ENCODE measurements around the gene IGFALS.

Gene IGFALS

DNA sequence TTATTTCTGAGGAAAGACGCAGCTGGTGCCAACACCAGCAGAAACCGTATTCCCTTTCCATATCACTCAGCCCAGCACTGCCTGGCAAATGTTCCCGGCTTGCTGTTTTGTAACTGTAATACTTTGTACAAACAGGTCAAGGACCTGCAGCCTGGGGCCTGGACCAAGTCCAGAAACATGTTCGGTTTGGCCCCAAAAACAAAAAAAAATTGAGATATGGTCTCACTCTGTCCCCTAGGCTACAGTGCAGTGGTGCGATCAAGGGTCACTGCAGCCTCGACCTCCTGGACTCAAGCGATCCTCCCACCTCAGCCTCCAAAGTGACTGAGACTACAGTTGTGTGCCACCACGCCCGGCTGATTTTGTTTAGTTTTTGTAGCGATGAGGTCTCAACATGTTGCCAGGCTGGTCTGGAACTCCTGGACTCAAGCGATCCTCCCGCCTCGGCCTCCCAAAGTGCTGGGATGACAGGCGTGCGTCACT, 31.9 kb upstream of the IGFALS start:
- DNase-seq (ENCODE audit: insufficient read length) (no peak), FAIRE-seq (no peak)
- TF ChIP-seq TAF1 (IDR thresholded peaks at IDR 0.05; ENCODE audit: borderline replicate concordance, low read depth, low read length) (no peak), POLR2A (IDR thresholded peaks at IDR 0.05; ENCODE audit: low read depth, low read length) (no peak), POLR2AphosphoS5 (IDR thresholded peaks at IDR 0.05; ENCODE audit: low read depth, low read length) (no peak)

DNA sequence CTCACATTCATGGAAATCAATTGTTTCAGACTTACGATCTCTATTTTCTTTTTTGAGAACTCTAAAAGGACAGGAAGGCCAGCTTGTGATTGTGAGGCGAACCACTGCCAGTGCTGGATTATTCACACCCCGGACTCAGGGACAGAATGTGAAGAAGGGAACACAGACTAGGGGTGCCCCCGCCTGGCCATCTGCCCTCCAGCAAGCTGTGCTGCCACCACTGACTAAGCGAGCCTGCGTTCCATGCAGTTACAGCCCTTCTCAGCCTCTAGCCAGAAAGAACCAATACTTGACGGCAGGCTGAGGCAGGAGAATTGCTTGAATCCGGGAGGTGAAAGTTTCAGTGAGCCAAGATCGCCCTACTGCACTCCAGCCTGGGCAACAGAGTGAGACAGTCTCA, 30.3 kb upstream of the IGFALS start:
- TF ChIP-seq POLR2AphosphoS5 (IDR thresholded peaks at IDR 0.05; ENCODE audit: low read depth, low read length) (no peak), TAF1 (IDR thresholded peaks at IDR 0.05; ENCODE audit: borderline replicate concordance, low read depth, low read length) (no peak), POLR2A (IDR thresholded peaks at IDR 0.05; ENCODE audit: low read depth, low read length) (no peak)
- FAIRE-seq (peak; percentile 17), DNase-seq (ENCODE audit: insufficient read length) (no peak)

DNA sequence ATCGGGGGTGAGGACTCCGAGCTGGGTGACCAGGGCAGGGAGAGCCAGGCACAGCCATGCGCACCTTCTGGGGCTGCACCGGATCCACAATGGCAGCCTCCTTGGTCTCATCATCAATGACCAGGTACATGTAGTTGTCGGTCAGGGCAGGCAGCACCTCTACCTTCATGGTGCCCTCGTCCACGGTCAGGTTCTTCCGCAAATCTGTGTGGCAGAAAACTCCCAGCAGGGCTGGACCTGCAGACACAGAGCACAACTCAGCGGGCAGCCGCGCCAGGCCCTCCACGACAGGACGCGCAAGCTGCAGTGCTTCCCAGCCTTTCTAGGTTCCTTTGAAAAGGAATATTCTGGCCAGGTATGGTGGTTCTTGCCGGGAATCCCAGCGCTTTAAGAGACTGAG, 29.3 kb upstream of the IGFALS start:
- TF ChIP-seq TAF1 (IDR thresholded peaks at IDR 0.05; ENCODE audit: borderline replicate concordance, low read depth, low read length) (no peak), POLR2AphosphoS5 (IDR thresholded peaks at IDR 0.05; ENCODE audit: low read depth, low read length) (no peak), POLR2A (IDR thresholded peaks at IDR 0.05; ENCODE audit: low read depth, low read length) (no peak)
- DNase-seq (ENCODE audit: insufficient read length) (no peak), FAIRE-seq (no peak)

GRCh38 chr16:1821861-1822611, 28.5 kb upstream of the IGFALS start:
- no peak for DNase-seq (ENCODE audit: insufficient read length)
- TF ChIP-seq POLR2A (IDR thresholded peaks at IDR 0.05; ENCODE audit: low read depth, low read length) (no peak), TAF1 (IDR thresholded peaks at IDR 0.05; ENCODE audit: borderline replicate concordance, low read depth, low read length) (no peak), POLR2AphosphoS5 (IDR thresholded peaks at IDR 0.05; ENCODE audit: low read depth, low read length) (no peak)
- no peak for FAIRE-seq

DNA sequence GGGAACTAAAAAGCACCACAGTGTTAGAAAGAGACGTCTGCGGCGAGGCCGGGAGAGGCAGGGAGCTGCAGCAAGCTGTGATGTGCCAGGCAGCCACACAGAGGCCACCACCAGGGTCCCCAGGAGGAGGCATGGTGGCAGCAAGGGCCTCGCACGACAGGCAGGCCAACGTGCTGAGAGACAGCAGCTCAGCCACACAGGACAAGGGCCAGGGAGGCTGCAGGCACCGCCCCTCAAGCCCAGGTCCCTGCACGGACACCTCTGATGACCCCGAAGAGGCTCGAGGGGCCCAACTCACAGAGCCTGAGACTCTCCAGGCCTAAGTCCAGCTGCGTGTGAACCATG, 27.4 kb upstream of the IGFALS start:
- FAIRE-seq, result no peak
- no peak for DNase-seq (ENCODE audit: insufficient read length)
- TF ChIP-seq POLR2A (IDR thresholded peaks at IDR 0.05; ENCODE audit: low read depth, low read length), result no peak
- TF ChIP-seq TAF1 (IDR thresholded peaks at IDR 0.05; ENCODE audit: borderline replicate concordance, low read depth, low read length), result no peak
- no peak for TF ChIP-seq POLR2AphosphoS5 (IDR thresholded peaks at IDR 0.05; ENCODE audit: low read depth, low read length)

- FAIRE-seq, result no peak
- no peak for DNase-seq (ENCODE audit: insufficient read length)
- TF ChIP-seq POLR2A (IDR thresholded peaks at IDR 0.05; ENCODE audit: low read depth, low read length) (no peak), TAF1 (IDR thresholded peaks at IDR 0.05; ENCODE audit: borderline replicate concordance, low read depth, low read length) (no peak), POLR2AphosphoS5 (IDR thresholded peaks at IDR 0.05; ENCODE audit: low read depth, low read length) (no peak)
Measured at GRCh38 chr16:1820096-1820945, 26.8 kb upstream of the IGFALS start.

- no peak for DNase-seq (ENCODE audit: insufficient read length)
- no peak for TF ChIP-seq POLR2A (IDR thresholded peaks at IDR 0.05; ENCODE audit: low read depth, low read length)
- TF ChIP-seq POLR2AphosphoS5 (IDR thresholded peaks at IDR 0.05; ENCODE audit: low read depth, low read length), result no peak
- no peak for TF ChIP-seq TAF1 (IDR thresholded peaks at IDR 0.05; ENCODE audit: borderline replicate concordance, low read depth, low read length)
- no peak for FAIRE-seq
Measured at GRCh38 chr16:1819611-1820010, 26.1 kb upstream of the IGFALS start.

DNA sequence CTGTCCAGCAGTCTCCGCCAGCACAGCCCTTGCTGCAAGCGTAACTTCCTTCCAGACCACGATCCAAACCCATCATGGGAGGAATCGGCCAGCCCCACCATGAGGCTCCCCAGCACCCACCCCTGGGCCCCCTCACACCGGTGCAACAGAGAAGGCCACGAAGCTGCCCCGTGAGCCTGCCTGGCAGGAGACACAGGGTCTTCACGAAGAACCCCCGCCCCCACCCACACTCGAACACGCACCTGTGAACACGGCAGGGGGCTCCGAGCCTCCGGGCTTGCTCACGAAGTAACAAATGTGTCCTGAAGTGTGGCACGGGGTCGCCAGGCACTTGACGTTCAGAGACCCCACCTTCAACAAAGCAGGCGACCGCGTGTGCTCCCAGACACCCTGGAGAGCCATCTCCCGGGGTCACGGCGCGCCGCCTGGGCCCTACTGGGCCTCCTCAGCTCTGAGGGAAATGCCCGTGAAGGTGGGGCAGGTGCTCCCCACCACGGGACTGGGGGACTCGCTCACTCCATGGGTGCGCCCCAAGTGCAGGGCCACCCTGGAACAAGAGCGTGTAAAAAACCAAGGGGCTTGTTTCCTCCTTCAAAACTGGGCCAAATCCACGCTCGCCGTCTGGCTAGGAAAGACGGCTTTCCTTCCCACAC, 25.5 kb upstream of the IGFALS start:
- no peak for FAIRE-seq
- TF ChIP-seq POLR2A (IDR thresholded peaks at IDR 0.05; ENCODE audit: low read depth, low read length) (no peak), TAF1 (IDR thresholded peaks at IDR 0.05; ENCODE audit: borderline replicate concordance, low read depth, low read length) (no peak), POLR2AphosphoS5 (IDR thresholded peaks at IDR 0.05; ENCODE audit: low read depth, low read length) (no peak)
- DNase-seq (ENCODE audit: insufficient read length), result no peak

GRCh38 chr16:1818204-1818872, 24.8 kb upstream of the IGFALS start:
- TF ChIP-seq TAF1 (IDR thresholded peaks at IDR 0.05; ENCODE audit: borderline replicate concordance, low read depth, low read length), result no peak
- TF ChIP-seq POLR2A (IDR thresholded peaks at IDR 0.05; ENCODE audit: low read depth, low read length), result no peak
- TF ChIP-seq POLR2AphosphoS5 (IDR thresholded peaks at IDR 0.05; ENCODE audit: low read depth, low read length), result no peak
- DNase-seq (ENCODE audit: insufficient read length), result no peak
- no peak for FAIRE-seq

DNA sequence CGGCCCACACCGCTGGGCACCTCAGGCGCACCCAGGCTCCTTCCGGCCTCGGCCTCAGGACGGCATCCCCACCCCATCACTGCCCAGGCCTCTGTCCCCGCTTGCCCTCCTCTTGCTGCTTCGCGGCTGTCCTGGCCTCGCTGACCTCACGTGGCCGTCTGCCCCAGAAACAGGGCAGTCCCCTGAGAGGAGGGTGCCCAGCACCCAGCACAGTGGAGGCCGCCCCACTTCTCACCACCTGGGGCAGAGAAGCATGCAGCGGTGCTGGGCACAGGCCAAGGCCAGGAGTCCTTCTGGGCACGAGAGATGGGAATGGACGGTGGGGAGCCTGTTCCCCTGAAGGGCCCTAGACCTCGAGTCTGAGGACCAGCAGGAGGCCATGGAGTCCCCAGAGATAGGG, 24.2 kb upstream of the IGFALS start:
- FAIRE-seq, result no peak
- no peak for TF ChIP-seq POLR2A (IDR thresholded peaks at IDR 0.05; ENCODE audit: low read depth, low read length)
- no peak for TF ChIP-seq TAF1 (IDR thresholded peaks at IDR 0.05; ENCODE audit: borderline replicate concordance, low read depth, low read length)
- no peak for TF ChIP-seq POLR2AphosphoS5 (IDR thresholded peaks at IDR 0.05; ENCODE audit: low read depth, low read length)
- no peak for DNase-seq (ENCODE audit: insufficient read length)

DNA sequence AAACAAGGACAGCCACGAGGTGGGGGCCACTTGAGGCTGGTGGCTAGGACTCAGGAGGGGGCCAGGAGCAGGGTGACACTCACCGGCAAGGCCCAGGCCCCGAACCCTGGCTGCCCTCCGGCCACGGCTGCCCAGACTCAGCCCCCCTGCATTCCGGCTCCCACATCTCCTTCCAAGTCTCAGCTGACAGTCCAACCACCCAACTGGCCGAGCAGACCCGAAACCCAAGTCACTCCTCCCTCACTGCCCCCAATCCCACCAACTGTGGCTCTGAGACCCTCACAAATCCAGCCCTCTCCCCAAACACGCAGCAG, 23.7 kb upstream of the IGFALS start:
- FAIRE-seq, result no peak
- no peak for TF ChIP-seq POLR2AphosphoS5 (IDR thresholded peaks at IDR 0.05; ENCODE audit: low read depth, low read length)
- no peak for TF ChIP-seq TAF1 (IDR thresholded peaks at IDR 0.05; ENCODE audit: borderline replicate concordance, low read depth, low read length)
- TF ChIP-seq POLR2A (IDR thresholded peaks at IDR 0.05; ENCODE audit: low read depth, low read length), result no peak
- DNase-seq (ENCODE audit: insufficient read length), result no peak
